Measurements from ENCODE around the gene CPSF3. TPM values are rescaled to one million over a fixed set of nuclear protein-coding genes. Genes with fewer than 3 reads are reported as not detected.

The CPSF3 gene
- total RNA-seq, 1 experiment from 2014 or later, result 68.5 TPM

DNA sequence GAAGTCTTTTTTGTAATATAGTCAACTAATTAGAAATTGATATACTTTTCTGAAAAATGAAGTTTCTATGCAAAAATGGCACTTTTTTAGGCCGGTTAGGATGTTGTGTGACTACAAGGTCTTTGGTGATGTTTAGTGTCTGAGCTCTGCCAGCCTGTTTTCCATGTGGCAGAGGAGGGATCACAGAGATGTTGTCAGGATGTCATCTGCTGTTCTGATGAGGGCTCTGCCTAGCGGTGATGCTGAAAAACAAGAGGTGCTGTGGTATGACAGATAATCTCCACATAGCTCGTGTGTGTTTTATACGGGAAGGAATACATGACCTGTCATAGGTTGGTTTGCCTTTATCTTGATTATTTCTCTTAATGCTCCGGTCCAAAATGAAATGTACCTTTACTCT is 38.9 kb downstream of the CPSF3 start:
- intact Hi-C loops (cut with micrococcal nuclease), result no loop called here
- no peaks in the 10 kb centered on the region for H3K79me2 ChIP-seq (ENCODE audit: insufficient read depth, low read length)
- peaks cover 14 to 21% of the 10 kb centered on the region in 2 experiments; a peak in 3 of 4 replicates for H3K36me3 ChIP-seq (ENCODE audit: control insufficient read depth in 1 of 2, insufficient read depth in 2 of 2, low read length in 2 of 2)
- no peak for ATAC-seq
- CTCF ChIA-PET, result no interaction called here
- TF ChIP-seq, protein P1, sequence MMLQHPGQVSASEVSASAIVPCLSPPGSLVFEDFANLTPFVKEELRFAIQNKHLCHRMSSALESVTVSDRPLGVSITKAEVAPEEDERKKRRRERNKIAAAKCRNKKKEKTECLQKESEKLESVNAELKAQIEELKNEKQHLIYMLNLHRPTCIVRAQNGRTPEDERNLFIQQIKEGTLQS (IDR thresholded peaks at IDR 0.05), result no peak
- TF ChIP-seq ZNF274 (IDR thresholded peaks at IDR 0.05; ENCODE audit: low read depth, low read length), result no peak
- no peak for TF ChIP-seq ZBTB33 (IDR thresholded peaks at IDR 0.05; ENCODE audit: extremely low read depth, insufficient replicate concordance, low read length)
- TF ChIP-seq SRF (IDR thresholded peaks at IDR 0.05; ENCODE audit: low read depth), result no peak
- TF ChIP-seq YY1 (IDR thresholded peaks at IDR 0.05; ENCODE audit: extremely low read depth, insufficient replicate concordance, low read depth, low read length), result no peak
- no peak for TF ChIP-seq CBX3 (IDR thresholded peaks at IDR 0.05; ENCODE audit: low read depth)
- no peak for TF ChIP-seq ELF1 (IDR thresholded peaks at IDR 0.05; ENCODE audit: borderline replicate concordance, low read depth)
- no peak for TF ChIP-seq FOSL1 (IDR thresholded peaks at IDR 0.05; ENCODE audit: low read depth)
- no peak for TF ChIP-seq MAX (IDR thresholded peaks at IDR 0.05)
- no peak for TF ChIP-seq CEBPB (IDR thresholded peaks at IDR 0.05; ENCODE audit: low read depth)
- no peak for TF ChIP-seq POLR2AphosphoS5 (IDR thresholded peaks at IDR 0.05; ENCODE audit: low read depth, low read length)
- no peak for TF ChIP-seq CTCF (IDR thresholded peaks at IDR 0.05 in 2 of 3, conservative IDR thresholded peaks at IDR 0.05 in 1 of 3; ENCODE audit: borderline replicate concordance in 1 of 3, insufficient read depth in 1 of 3, low read depth in 2 of 3, low read length in 2 of 3)
- TF ChIP-seq SP1 (IDR thresholded peaks at IDR 0.05; ENCODE audit: low read depth), result no peak
- TF ChIP-seq REST (IDR thresholded peaks at IDR 0.05; ENCODE audit: low read depth), result no peak
- TF ChIP-seq ZFX (IDR thresholded peaks at IDR 0.05), result no peak
- no peak for TF ChIP-seq JUND (IDR thresholded peaks at IDR 0.05)
- H3K9me3 ChIP-seq (ENCODE audit: control insufficient read depth in 1 of 2, insufficient read depth in 1 of 2, low read depth in 1 of 2, low read length in 2 of 2), result no peaks in the 10 kb centered on the region
- POLR2A ChIA-PET, result no interaction called here
- no peak overlapping the region for H3K27ac ChIP-seq (ENCODE audit: low read depth, low read length)
- no peaks in the 10 kb centered on the region for H3K4me1 ChIP-seq (ENCODE audit: control insufficient read depth in 1 of 2, insufficient read depth in 2 of 2, low read length in 2 of 2)
- no peak overlapping the region for H3K4me3 ChIP-seq (replicated peaks in 1 of 2; ENCODE audit: low read depth in 1 of 2, low read length in 2 of 2)
- H3K9ac ChIP-seq (ENCODE audit: low read length), result no peak overlapping the region
- no peaks in the 10 kb centered on the region for H4K20me1 ChIP-seq (ENCODE audit: insufficient read depth)
- H3K9me2 ChIP-seq (ENCODE audit: insufficient read depth), result no peaks in the 10 kb centered on the region
- RAD21 ChIA-PET (ENCODE audit: low non-redundant PET in 1 of 2, low total read pairs in 2 of 2, uncharacterized antibody in 2 of 2, unreplicated experiment in 2 of 2), result no interaction called here
- H2AFZ ChIP-seq (ENCODE audit: low read depth, low read length, poor library complexity, severe bottlenecking), result no peak overlapping the region
- no peaks in the 10 kb centered on the region for H3K27me3 ChIP-seq (ENCODE audit: insufficient read depth, low read length)
- no TSS peak for BruUV-seq (replicated peaks)
- no peak overlapping the region for H3K4me2 ChIP-seq (ENCODE audit: low read length)
- no peak for DNase-seq (ENCODE audit: low read depth, low spot score)

All from HCT116 (cell line).